ENCODE results near the gene DPEP2.
"Not testable (repeated sequence)": the region's sequence is repeated elsewhere in the genome, so short reads cannot be mapped to it uniquely, and the experiment has no call there.

DPEP2 gene

GRCh38 chr16:67941469-67942199, 57.6 kb downstream of the DPEP2 start:
- FAIRE-seq: no peak
- TF ChIP-seq POLR2A (IDR thresholded peaks at IDR 0.05; ENCODE audit: low read depth, low read length) (no peak), POU2F2 (IDR thresholded peaks at IDR 0.05; ENCODE audit: low read depth, low read length) (no peak), SPI1 (IDR thresholded peaks at IDR 0.05; ENCODE audit: low read depth, low read length) (no peak), TAF1 (IDR thresholded peaks at IDR 0.05; ENCODE audit: low read depth, low read length) (no peak), PAX5 (IDR thresholded peaks at IDR 0.05; ENCODE audit: insufficient read depth, low read length, severe bottlenecking) (no peak), POLR2AphosphoS5 (IDR thresholded peaks at IDR 0.05; ENCODE audit: low read depth, low read length) (no peak)
- DNase-seq (ENCODE audit: insufficient read length, low spot score): no peak

DNA sequence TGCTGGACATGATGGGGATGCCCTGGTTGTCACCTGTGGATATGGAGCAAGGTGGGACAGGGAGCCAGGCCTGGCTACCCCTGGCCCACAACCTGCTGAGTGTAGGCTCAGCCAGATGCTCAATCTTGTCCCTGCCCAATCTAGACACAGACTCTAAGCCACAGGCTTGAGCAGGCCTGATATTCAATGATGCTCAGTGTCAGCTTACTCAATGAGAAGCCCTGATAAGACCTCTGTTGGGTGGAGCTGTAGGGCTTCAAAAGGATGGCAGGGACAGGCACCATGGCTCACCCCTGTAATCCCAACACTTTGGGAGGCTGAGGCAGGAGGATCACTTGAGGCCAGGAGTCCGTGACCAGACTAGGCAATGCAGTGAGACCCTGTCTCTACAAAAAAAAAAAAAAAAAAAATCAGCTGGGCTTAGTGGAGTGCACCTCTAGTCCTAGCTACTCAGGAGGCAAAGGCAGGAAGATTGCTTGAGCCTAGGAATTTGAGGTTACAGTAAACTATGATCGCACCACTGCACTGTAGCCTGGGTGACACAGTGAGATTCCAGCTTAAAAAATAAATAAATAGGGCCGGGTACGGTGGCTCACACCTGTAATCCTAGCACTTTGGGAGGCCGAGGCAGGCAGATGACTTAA, 58.7 kb downstream of the DPEP2 start:
- DNase-seq (ENCODE audit: insufficient read length, low spot score): no peak
- FAIRE-seq: peak; percentile 52

DNA sequence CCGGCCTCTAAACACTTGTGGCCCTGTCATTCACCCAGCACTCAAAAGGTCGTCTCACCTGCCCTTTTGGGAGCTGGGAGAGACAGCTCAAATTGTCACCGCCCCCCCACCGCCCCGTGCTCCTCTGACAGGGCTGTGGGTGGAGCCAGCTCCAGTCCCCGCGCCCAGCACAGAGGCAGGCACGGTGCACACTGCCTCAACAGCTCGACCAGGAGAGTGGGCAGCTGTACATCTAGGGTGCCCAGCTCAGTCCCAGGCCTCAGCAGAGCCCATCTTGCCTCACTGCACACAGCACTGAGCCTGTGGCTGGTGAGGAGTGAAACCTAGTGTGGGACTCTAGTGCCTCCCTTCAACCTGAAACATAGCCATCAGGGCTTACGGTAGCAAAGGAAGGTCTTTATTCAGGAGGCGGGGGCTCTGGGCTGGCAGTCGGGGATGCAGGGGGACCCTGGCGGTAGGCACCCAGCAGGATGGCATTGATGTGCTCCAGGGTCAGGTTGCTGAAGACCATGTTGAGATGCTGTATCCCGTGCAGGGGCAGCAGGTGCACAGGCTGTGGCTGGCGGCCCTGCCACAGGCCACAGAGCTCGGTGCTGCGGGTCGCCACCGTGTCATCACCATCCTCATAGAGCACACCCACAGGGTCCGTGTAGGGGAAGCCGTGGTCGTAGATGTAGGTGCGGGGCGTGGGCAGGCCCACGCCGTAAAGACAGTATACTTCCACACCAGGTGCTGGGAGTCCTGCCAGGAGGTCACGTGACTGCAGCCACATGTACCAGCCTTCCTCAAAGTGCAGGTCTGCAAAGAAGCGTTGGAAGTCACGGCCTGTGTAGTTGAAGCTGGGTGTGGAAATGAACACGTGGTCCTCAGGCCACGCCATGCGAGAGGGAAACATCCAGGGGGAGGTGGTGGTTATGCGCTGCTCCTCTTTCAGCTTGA, 59.5 kb downstream of the DPEP2 start:
- DNase-seq (ENCODE audit: insufficient read length, low spot score) (no peak), FAIRE-seq (no peak)
- TF ChIP-seq POU2F2 (IDR thresholded peaks at IDR 0.05; ENCODE audit: low read depth, low read length) (no peak), POLR2AphosphoS5 (IDR thresholded peaks at IDR 0.05; ENCODE audit: low read depth, low read length) (no peak), SPI1 (IDR thresholded peaks at IDR 0.05; ENCODE audit: low read depth, low read length) (no peak), POLR2A (IDR thresholded peaks at IDR 0.05; ENCODE audit: low read depth, low read length) (no peak), PAX5 (IDR thresholded peaks at IDR 0.05; ENCODE audit: insufficient read depth, low read length, severe bottlenecking) (no peak), TAF1 (IDR thresholded peaks at IDR 0.05; ENCODE audit: low read depth, low read length) (no peak)

More for the DNA sequence above, 58.7 kb downstream of the DPEP2 start:
- TF ChIP-seq PAX5 (IDR thresholded peaks at IDR 0.05; ENCODE audit: insufficient read depth, low read length, severe bottlenecking) (no peak), TAF1 (IDR thresholded peaks at IDR 0.05; ENCODE audit: low read depth, low read length) (no peak), POU2F2 (IDR thresholded peaks at IDR 0.05; ENCODE audit: low read depth, low read length) (no peak), POLR2AphosphoS5 (IDR thresholded peaks at IDR 0.05; ENCODE audit: low read depth, low read length) (no peak), SPI1 (IDR thresholded peaks at IDR 0.05; ENCODE audit: low read depth, low read length) (no peak), POLR2A (IDR thresholded peaks at IDR 0.05; ENCODE audit: low read depth, low read length) (no peak)

DNA sequence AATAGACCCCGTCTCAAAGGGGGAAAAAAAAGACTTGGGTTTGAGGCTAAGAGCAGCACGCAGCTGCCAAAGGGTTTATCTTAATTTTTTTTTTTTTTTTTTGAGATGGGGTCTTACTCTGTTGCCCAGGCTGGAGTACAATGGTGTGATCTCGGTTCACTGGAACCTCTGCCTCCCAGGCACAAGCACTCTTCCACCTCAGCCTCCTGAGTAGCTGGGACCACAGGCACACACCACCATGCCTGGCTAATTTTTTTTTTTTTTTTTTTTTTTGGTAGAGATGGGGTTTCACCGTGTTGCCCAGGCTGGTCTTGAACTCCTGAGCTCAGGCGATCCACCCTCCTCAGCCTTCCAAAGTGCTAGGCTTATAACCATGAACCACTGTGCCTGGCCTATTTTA, 61.6 kb downstream of the DPEP2 start:
- not testable (repeated sequence) for FAIRE-seq; DNase-seq (ENCODE audit: insufficient read length, low spot score)

Measured in GM12891 (cell line).